HCT116 (cell line): ENCODE data around the gene DDI2. TPM values are rescaled to one million over a fixed set of nuclear protein-coding genes. Genes with fewer than 3 reads are reported as not detected.

Source experiments
- ATAC-seq: fragments of 200-7000 bp; cut with Tn5 transposase; 2 replicates; pipeline ENCODE4 v1.9.1; 2020; ENCODE audit warnings: mild to moderate bottlenecking, moderate library complexity
- BruUV-seq: library from RNA; stranded (reverse); fragments of 400-500 nt; replicated peaks from 2 replicates; lab custom pipeline; 2021; lab: Mats Ljungman, UMichigan
- CTCF ChIA-PET: fragments of 300-600 bp; sonication (Branson Sonifier 250); formaldehyde crosslinking; loops from one replicate; lab custom pipeline; 2021; ENCODE audit warnings: antibody characterized with exemption; lab: Charles Lee
- POLR2A ChIA-PET: fragments of 300-600, 350-600 bp; sonication (Branson Sonifier 250); formaldehyde crosslinking; loops from one replicate; lab custom pipeline; 2021; ENCODE audit warnings: antibody characterized with exemption; lab: Charles Lee
- RAD21 ChIA-PET, 2 experiments: fragments of 300-600 bp; sonication (Branson Sonifier 250); formaldehyde crosslinking; loops; one replicate each; lab custom pipeline; 2023; ENCODE audit warnings: low total read pairs in 2 of 2; ENCODE audit not compliant: uncharacterized antibody in 2 of 2, unreplicated experiment in 2 of 2, low non-redundant PET in 1 of 2; lab: Charles Lee
- DNase-seq: peaks from one replicate; pipeline ENCODE4 v3.0.0-alpha.2; 2010; ENCODE audit warnings: low read depth, low spot score
- H2AFZ ChIP-seq: fragments of 200-600 bp; shearing (Covaris generic), sonication (generic); 2 replicates; pipeline ENCODE4 v1.6.1; 2017; ENCODE audit warnings: low read depth, mixed run types, mixed read lengths, antibody characterized with exemption, low read length; ENCODE audit not compliant: poor library complexity, severe bottlenecking
- H3K27ac ChIP-seq: 2 replicates; pipeline ENCODE4 v1.5.1; 2012; ENCODE audit warnings: low read depth, low read length
- H3K27me3 ChIP-seq: fragments of 200-600 bp; sonication (generic); 2 replicates; pipeline ENCODE4 v1.6.1; 2016; ENCODE audit warnings: mixed run types, low read length, mixed read lengths; ENCODE audit not compliant: insufficient read depth
- H3K36me3 ChIP-seq, 2 experiments: fragments of 200-500 bp in 1 of 2; fragments of 200-600 bp in 1 of 2; sonication (Bioruptor generic) in 1 of 2; sonication (generic) in 1 of 2; 2 replicates each; pipeline versions ENCODE4 v1.5.1 to v1.6.1; 2014 to 2016; ENCODE audit warnings: low read length in 2 of 2, inconsistent platforms in 1 of 2, mixed read lengths in 1 of 2, mixed run types in 1 of 2; ENCODE audit not compliant: insufficient read depth in 2 of 2, control insufficient read depth in 1 of 2
- H3K4me1 ChIP-seq, 2 experiments: fragments of 200-600 bp in 1 of 2; sonication (generic) in 1 of 2; 2 replicates each; pipeline versions ENCODE4 v1.5.1 to v1.6.1; 2012 to 2017; ENCODE audit warnings: low read length in 2 of 2, inconsistent platforms in 1 of 2, mild to moderate bottlenecking in 1 of 2, mixed read lengths in 1 of 2, mixed run types in 1 of 2, moderate library complexity in 1 of 2; ENCODE audit not compliant: insufficient read depth in 2 of 2, control insufficient read depth in 1 of 2
- H3K4me2 ChIP-seq: fragments of 200-600 bp; sonication (generic); 2 replicates; pipeline ENCODE4 v1.6.1; 2017; ENCODE audit warnings: mixed run types, low read length, mixed read lengths
- H3K4me3 ChIP-seq, 2 experiments: fragments of 200-600 bp in 1 of 2; sonication (generic) in 1 of 2; replicated peaks in 1 of 2; 2 replicates each; pipeline ENCODE4 v1.5.1; 2011 to 2016; ENCODE audit warnings: low read length in 2 of 2, control low read depth in 1 of 2, low read depth in 1 of 2, mild to moderate bottlenecking in 1 of 2, mixed read lengths in 1 of 2, mixed run types in 1 of 2
- H3K79me2 ChIP-seq: fragments of 200-600 bp; sonication (generic); 2 replicates; pipeline ENCODE4 v1.6.1; 2017; ENCODE audit warnings: mild to moderate bottlenecking, mixed run types, low read length, moderate library complexity, mixed read lengths; ENCODE audit not compliant: insufficient read depth
- H3K9ac ChIP-seq: fragments of 200-600 bp; sonication (generic); 2 replicates; pipeline ENCODE4 v1.6.1; 2016; ENCODE audit warnings: low read length, mixed read lengths
- H3K9me2 ChIP-seq: fragments of 200-600 bp; sonication (generic), shearing (Covaris generic); 2 replicates; pipeline ENCODE4 v1.6.1; 2017; ENCODE audit warnings: mixed run types, mild to moderate bottlenecking, moderate library complexity; ENCODE audit not compliant: insufficient read depth
- H3K9me3 ChIP-seq, 2 experiments: fragments of 200-500 bp in 1 of 2; fragments of 200-600 bp in 1 of 2; sonication (Bioruptor generic) in 1 of 2; sonication (generic) in 1 of 2; 2 replicates each; pipeline ENCODE4 v1.6.1; 2014 to 2017; ENCODE audit warnings: low read length in 2 of 2, mixed read lengths in 2 of 2, inconsistent platforms in 1 of 2, low read depth in 1 of 2, mild to moderate bottlenecking in 1 of 2, mixed run types in 1 of 2, moderate library complexity in 1 of 2; ENCODE audit not compliant: control insufficient read depth in 1 of 2, insufficient read depth in 1 of 2
- H4K20me1 ChIP-seq: fragments of 200-600 bp; sonication (generic), shearing (Covaris generic); 2 replicates; pipeline ENCODE4 v1.6.1; 2017; ENCODE audit warnings: mixed run types, mild to moderate bottlenecking, moderate library complexity; ENCODE audit not compliant: insufficient read depth
- EGR1 ChIP-seq: IDR thresholded peaks from 2 replicates; pipeline ENCODE4 v1.6.1; 2012; ENCODE audit warnings: low read depth
- FOSL1 ChIP-seq: IDR thresholded peaks from 2 replicates; pipeline ENCODE4 v1.6.1; 2012; ENCODE audit warnings: low read depth
- MAX ChIP-seq: IDR thresholded peaks from 2 replicates; pipeline ENCODE4 v1.6.1; 2012
- REST ChIP-seq: IDR thresholded peaks from 2 replicates; pipeline ENCODE4 v1.6.1; 2012; ENCODE audit warnings: low read depth
- TCF7L2 ChIP-seq: IDR thresholded peaks from 2 replicates; pipeline ENCODE4 v1.7.0; 2011; ENCODE audit warnings: borderline replicate concordance, inconsistent platforms; ENCODE audit not compliant: insufficient read depth, insufficient read length; ENCODE audit errors: extremely low read depth
- YY1 ChIP-seq: IDR thresholded peaks from 2 replicates; pipeline ENCODE4 v1.6.1; 2011; ENCODE audit warnings: low read length, low read depth, moderate library complexity, mild to moderate bottlenecking; ENCODE audit not compliant: insufficient replicate concordance; ENCODE audit errors: extremely low read depth
- intact Hi-C: fragments of 100-400 bp; cut with micrococcal nuclease; formaldehyde crosslinking; loops from 2 replicates; pipeline ENCODE4 v1.10.0; 2022
- total RNA-seq: library from RNA; stranded (reverse); gene quantifications from one replicate; pipeline ENCODE4 v1.2.1, GENCODE V29; 2021; ENCODE audit not compliant: unreplicated experiment

Gene DDI2
- total RNA-seq, 1 experiment from 2014 or later = 26.3 TPM

- Histone ChIP-seq H3K9me2 (no peaks in the 10 kb centered on the region), H3K9ac (peak overlapping the region; percentile 98), H3K79me2 (peaks cover 65% of the 10 kb centered on the region), H3K9me3 (no peaks in the 10 kb centered on the region), H4K20me1 (peaks cover 8% of the 10 kb centered on the region; the same call in 1 of the 2 replicates), H3K4me2 (peak overlapping the region; percentile 89), H3K4me1 (peaks cover 8 to 33% of the 10 kb centered on the region in 2 experiments), H3K27me3 (no peaks in the 10 kb centered on the region), H3K36me3 (peaks cover 0 to 13% of the 10 kb centered on the region in 2 experiments; a peak in 1 of 4 replicates), H3K27ac (peak overlapping the region; percentile 91; the same call in 1 of the 2 replicates), H3K4me3 (peak overlapping the region; percentile 97), H2AFZ (no peak overlapping the region)
- TF ChIP-seq FOSL1 (no peak), TCF7L2 (no peak), YY1 (no peak), MAX (no peak), EGR1 (no peak), REST (no peak)
- ATAC-seq = no peak
- BruUV-seq = TSS peak; percentile 71
- POLR2A ChIA-PET = no interaction called here
- no peak for DNase-seq
- intact Hi-C loops = loop anchor here (5.0 kb wide), 1 partner anchor 92 kb away; the partner anchor contains the start of gene DNAJC16
- RAD21 ChIA-PET = no interaction called here
- CTCF ChIA-PET = interaction anchor here (0.6 kb wide), 1 partner anchor 520 kb away, joined by 3 read pairs; no protein-coding TSS in a partner anchor
These were observed 1.6 kb downstream of the DDI2 start for GRCh38 chr1:15618655-15619525.
